H1 (cell line): ENCODE data around the gene SEMA6A. TPM values are rescaled to one million over a fixed set of nuclear protein-coding genes. Genes with fewer than 3 reads are reported as not detected.

ENCODE experiments used
- CTCF ChIA-PET: fragments of 300-600 bp; sonication (Branson Sonifier 250); formaldehyde crosslinking; loops from one replicate; lab custom pipeline; 2021; ENCODE audit not compliant: partially characterized antibody; lab: Charles Lee
- POLR2A ChIA-PET: fragments of 300-600 bp; sonication (Branson Sonifier 250); formaldehyde crosslinking; loops from one replicate; lab custom pipeline; 2021; ENCODE audit warnings: inconsistent platforms; ENCODE audit not compliant: partially characterized antibody; lab: Charles Lee
- DNase-seq, 2 experiments: peaks; one replicate each; pipeline versions ENCODE4 v3.0.0 to v3.0.0-alpha.2; 2010 to 2022; ENCODE audit warnings: low spot score in 2 of 2, low read depth in 1 of 2, mixed read lengths in 1 of 2
- FAIRE-seq: peaks from 2 replicates; lab custom pipeline; 2011; peaks lifted over from hg19 to GRCh38; lab: Jason Lieb, UNC
- H2AFZ ChIP-seq: 2 replicates; pipeline ENCODE4 v1.8.1; 2012; ENCODE audit warnings: low read length, inconsistent platforms
- H2AK5ac ChIP-seq: 2 replicates; pipeline ENCODE4 v1.6.1; 2013; ENCODE audit warnings: low read depth, low read length
- H2BK120ac ChIP-seq: replicated peaks from 2 replicates; pipeline ENCODE3; 2013; ENCODE audit warnings: low read depth, low read length, inconsistent platforms
- H2BK12ac ChIP-seq: 2 replicates; pipeline ENCODE4 v1.6.1; 2013; ENCODE audit warnings: low read depth, low read length
- H2BK15ac ChIP-seq: 2 replicates; pipeline ENCODE4 v1.6.1; 2013; ENCODE audit warnings: low read length
- H2BK20ac ChIP-seq: 2 replicates; pipeline ENCODE4 v1.6.1; 2013; ENCODE audit warnings: low read length
- H2BK5ac ChIP-seq: 2 replicates; pipeline ENCODE4 v1.6.1; 2013; ENCODE audit warnings: low read depth, low read length
- H3K14ac ChIP-seq: 2 replicates; pipeline ENCODE4 v1.6.1; 2013; ENCODE audit warnings: inconsistent platforms; ENCODE audit not compliant: insufficient read length
- H3K18ac ChIP-seq: 2 replicates; pipeline ENCODE4 v1.6.1; 2013; ENCODE audit warnings: low read length; ENCODE audit errors: extremely low read depth
- H3K23ac ChIP-seq: 2 replicates; pipeline ENCODE4 v1.6.1; 2013; ENCODE audit warnings: inconsistent platforms; ENCODE audit not compliant: insufficient read length
- H3K23me2 ChIP-seq: 2 replicates; pipeline ENCODE4 v1.6.1; 2013; ENCODE audit warnings: low read depth, low read length
- H3K27ac ChIP-seq: 2 replicates; pipeline ENCODE4 v1.6.1; 2011; ENCODE audit warnings: low read depth, low read length, inconsistent platforms
- H3K27me3 ChIP-seq, 4 experiments: replicated peaks in 1 of 4; 1 replicate in 1 of 4; 2 replicates in 3 of 4; pipeline versions ENCODE4 v1.6.1 to v1.8.1; 2011 to 2013; ENCODE audit warnings: low read length in 3 of 4, mild to moderate bottlenecking in 3 of 4, inconsistent platforms in 2 of 4, mixed read lengths in 2 of 4, moderate library complexity in 1 of 4; ENCODE audit not compliant: control insufficient read depth in 3 of 4, insufficient read depth in 3 of 4; ENCODE audit errors: extremely low read depth in 1 of 4
- H3K36me3 ChIP-seq, 4 experiments: 2 replicates each; pipeline versions ENCODE4 v1.6.1 to v1.8.1; 2011 to 2013; ENCODE audit warnings: mild to moderate bottlenecking in 4 of 4, low read length in 3 of 4, moderate library complexity in 2 of 4, control low read depth in 1 of 4, inconsistent platforms in 1 of 4; ENCODE audit not compliant: insufficient read depth in 4 of 4, control insufficient read depth in 2 of 4
- H3K4ac ChIP-seq: replicated peaks from 2 replicates; pipeline ENCODE3; 2013; ENCODE audit warnings: low read length, low read depth, mixed read lengths, inconsistent platforms; ENCODE audit not compliant: insufficient read length
- H3K4me1 ChIP-seq, 4 experiments: replicated peaks in 1 of 4; 1 replicate in 1 of 4; 2 replicates in 3 of 4; pipeline versions ENCODE4 v1.6.1 to v1.8.1; 2011 to 2013; ENCODE audit warnings: low read length in 3 of 4, inconsistent platforms in 2 of 4, mixed read lengths in 1 of 4; ENCODE audit not compliant: insufficient read depth in 4 of 4, control insufficient read depth in 3 of 4
- H3K4me2 ChIP-seq, 2 experiments: 2 replicates each; pipeline versions ENCODE4 v1.6.1 to v1.8.1; 2011 to 2013; ENCODE audit warnings: low read depth in 2 of 2, low read length in 2 of 2, control low read depth in 1 of 2, inconsistent platforms in 1 of 2, mild to moderate bottlenecking in 1 of 2; ENCODE audit not compliant: insufficient read depth in 1 of 2
- H3K4me3 ChIP-seq, 4 experiments: fragments of 200-600, 300-600 bp in 1 of 4; sonication (generic), shearing (Covaris generic), sonication (Bioruptor Twin) in 1 of 4; 2 replicates each; pipeline versions ENCODE4 v1.5.1 to v1.8.1; 2011 to 2016; ENCODE audit warnings: low read length in 4 of 4, low read depth in 3 of 4, control low read depth in 2 of 4, inconsistent platforms in 2 of 4, mild to moderate bottlenecking in 2 of 4, mixed read lengths in 1 of 4, moderate library complexity in 1 of 4; ENCODE audit not compliant: insufficient read depth in 2 of 4; ENCODE audit errors: extremely low read depth in 1 of 4
- H3K56ac ChIP-seq: replicated peaks from 2 replicates; pipeline ENCODE3; 2013; ENCODE audit warnings: low read depth, mild to moderate bottlenecking, mixed read lengths, low read length, inconsistent platforms; ENCODE audit not compliant: insufficient read length
- H3K79me1 ChIP-seq: 2 replicates; pipeline ENCODE4 v1.6.1; 2013; ENCODE audit warnings: low read depth, low read length, control low read depth
- H3K79me2 ChIP-seq, 2 experiments: 2 replicates each; pipeline versions ENCODE4 v1.6.1 to v1.8.1; 2012 to 2013; ENCODE audit warnings: low read length in 2 of 2, mild to moderate bottlenecking in 2 of 2, inconsistent platforms in 1 of 2; ENCODE audit not compliant: insufficient read depth in 2 of 2, control insufficient read depth in 1 of 2
- H3K9ac ChIP-seq, 4 experiments: replicated peaks in 1 of 4; 1 replicate in 1 of 4; 2 replicates in 3 of 4; pipeline versions ENCODE4 v1.6.1 to v1.8.1; 2011 to 2013; ENCODE audit warnings: low read depth in 3 of 4, low read length in 3 of 4, control low read depth in 2 of 4, mild to moderate bottlenecking in 2 of 4, moderate library complexity in 2 of 4, inconsistent platforms in 1 of 4; ENCODE audit errors: extremely low read depth in 1 of 4
- H3K9me3 ChIP-seq, 2 experiments: 2 replicates each; pipeline versions ENCODE4 v1.6.1 to v1.8.1; 2012 to 2013; ENCODE audit warnings: mild to moderate bottlenecking in 2 of 2, moderate library complexity in 2 of 2, control low read depth in 1 of 2, inconsistent platforms in 1 of 2, low read depth in 1 of 2, low read length in 1 of 2, mixed read lengths in 1 of 2; ENCODE audit not compliant: insufficient read depth in 2 of 2
- H4K20me1 ChIP-seq, 2 experiments: replicated peaks in 1 of 2; 2 replicates each; pipeline versions ENCODE3 to v1.8.1; 2011 to 2013; ENCODE audit warnings: inconsistent platforms in 2 of 2, low read length in 2 of 2, mild to moderate bottlenecking in 1 of 2; ENCODE audit not compliant: insufficient read depth in 2 of 2, control insufficient read depth in 1 of 2
- H4K5ac ChIP-seq: 2 replicates; pipeline ENCODE4 v1.6.1; 2013; ENCODE audit warnings: low read length, low read depth, mixed read lengths, inconsistent platforms; ENCODE audit not compliant: insufficient read length
- H4K8ac ChIP-seq: 2 replicates; pipeline ENCODE4 v1.8.0; 2013; ENCODE audit warnings: mild to moderate bottlenecking, moderate library complexity, low read length, inconsistent platforms; ENCODE audit not compliant: insufficient read depth; ENCODE audit errors: extremely low read depth
- H4K91ac ChIP-seq: replicated peaks from 2 replicates; pipeline ENCODE3; 2013; ENCODE audit warnings: low read length, mixed read lengths, inconsistent platforms; ENCODE audit not compliant: insufficient read length
- BCL11A ChIP-seq, 2 experiments: IDR thresholded peaks; one replicate each; pipeline ENCODE4 v1.6.1; 2011; ENCODE audit warnings: low read depth in 2 of 2, low read length in 2 of 2, mild to moderate bottlenecking in 2 of 2
- SAP30 ChIP-seq: fragments of 300-600 bp; sonication (generic); IDR thresholded peaks from 2 replicates; pipeline ENCODE4 v1.7.1; 2012; ENCODE audit warnings: low read length, moderate library complexity, mild to moderate bottlenecking, inconsistent platforms; ENCODE audit not compliant: insufficient read depth, insufficient replicate concordance
- SIRT6 ChIP-seq: IDR thresholded peaks from one replicate; pipeline ENCODE4 v1.7.1; 2012; ENCODE audit warnings: low read length, inconsistent platforms
- TBP ChIP-seq: IDR thresholded peaks from 2 replicates; pipeline ENCODE4 v1.6.1; 2011; ENCODE audit warnings: low read depth, low read length, improper control_type of control experiment
- WGBS, 2 experiments: shearing (Covaris generic) in 1 of 2; methylation state at CpG; one replicate each; pipeline versions ENCODE4 v1.1.6 to v1.1.7; 2013 to 2015; ENCODE audit warnings: low lambda C conversion rate in 2 of 2, mixed read lengths in 2 of 2, inconsistent platforms in 1 of 2, low coverage in 1 of 2, missing lambda C conversion rate in 1 of 2; ENCODE audit not compliant: insufficient replicate concordance in 2 of 2, insufficient coverage in 1 of 2, insufficient read length in 1 of 2; ENCODE audit errors: extremely low coverage in 1 of 2, missing lambda C conversion rate in 1 of 2; 5-methylcytosine and 5-hydroxymethylcytosine counted together
- polyA plus RNA-seq, 7 experiments: library from polyadenylated mRNA; depleted of rRNA in 3 of 7; stranded (reverse) in 5 of 7; unstranded in 2 of 7; fragments of >200 nt in 5 of 7; fragments of 200-250 nt in 2 of 7; gene quantifications; 1 replicate in 5 of 7; 2 replicates in 1 of 7; 4 replicates in 1 of 7; pipeline versions ENCODE4 v1.2.1 to v1.2.3, GENCODE V29; 2011 to 2013; ENCODE audit warnings: missing spikeins in 2 of 7, mixed read lengths in 2 of 7
- total RNA-seq: library from RNA; stranded (reverse); fragmentation: NEBNext Ultra II Directional; extraction: Animal tissue kit (Norgen Biotek cat#: 25700); gene quantifications from 2 replicates; pipeline ENCODE4 v1.2.1, GENCODE V29; 2021

Gene SEMA6A
- total and polyA plus RNA-seq, 2 of the 8 experiments (the other 6 are each of a cell fraction or from before 2014, with no cell fraction given), result 78.3 to 277 TPM

GRCh38 chr5:116438979-116439554, 135.6 kb downstream of the SEMA6A start:
- DNase-seq (no peak), FAIRE-seq (no peak)
- H2BK120ac ChIP-seq, result no peak overlapping the region
- H3K9ac ChIP-seq, result no peak overlapping the region
- H3K79me2 ChIP-seq, result no peaks in the 10 kb centered on the region
- H4K20me1 ChIP-seq, result peaks cover 0 to 2% of the 10 kb centered on the region in 2 experiments
- peaks cover 0 to 20% (median 4%) of the 10 kb centered on the region in 4 experiments; a peak in 4 of 7 replicates for H3K27me3 ChIP-seq
- H3K56ac ChIP-seq, result no peak overlapping the region
- no peaks in the 10 kb centered on the region; the same call in 1 of the 2 replicates for H3K23me2 ChIP-seq
- no peak overlapping the region; a peak in 1 of 4 replicates for H3K4me2 ChIP-seq
- H3K4ac ChIP-seq, result no peak overlapping the region
- H3K79me1 ChIP-seq, result no peaks in the 10 kb centered on the region
- H3K18ac ChIP-seq, result no peak overlapping the region
- H3K9me3 ChIP-seq, result no peaks in the 10 kb centered on the region
- no peak overlapping the region for H2BK5ac ChIP-seq
- no peak overlapping the region for H3K14ac ChIP-seq
- TF ChIP-seq SIRT6 (no peak), BCL11A (IDR thresholded peaks at IDR 0.05; ENCODE audit: low read depth in 2 of 2, low read length in 2 of 2) (no peak), TBP (no peak), SAP30 (no peak)
- H3K4me1 ChIP-seq, result peaks cover 3 to 25% (median 13%) of the 10 kb centered on the region in 4 experiments
- no peak overlapping the region for H4K5ac ChIP-seq
- ChIA-PET POLR2A (interaction anchor here (1.1 to 1.6 kb wide), 2 partner anchors 8 to 10 kb away, joined by 3 to 5 read pairs; no protein-coding TSS in a partner anchor), CTCF (interaction anchor here (0.9 to 1.4 kb wide), 3 partner anchors 18 to 302 kb away, joined by 3 to 9 read pairs (median 6); no protein-coding TSS in a partner anchor)
- no peak overlapping the region for H4K8ac ChIP-seq
- H2BK20ac ChIP-seq, result no peak overlapping the region
- no peak overlapping the region for H2BK15ac ChIP-seq
- H2AFZ ChIP-seq, result no peak overlapping the region
- no peak overlapping the region for H3K4me3 ChIP-seq
- H3K23ac ChIP-seq, result no peak overlapping the region
- H2BK12ac ChIP-seq, result no peak overlapping the region; the same call in 1 of the 2 replicates
- no peak overlapping the region for H3K27ac ChIP-seq
- no peak overlapping the region for H4K91ac ChIP-seq
- H2AK5ac ChIP-seq, result no peak overlapping the region
- WGBS, 2 experiments, result 84% methylated on average over 6 of the region's 6 CpGs; no CpG with 5 or more reads in 1 of the 2 experiments
- H3K36me3 ChIP-seq, result no peaks in the 10 kb centered on the region; a peak in 1 of 8 replicates
